ENCODE measurements around the gene DNAJB14. TPM values are rescaled to one million over a fixed set of nuclear protein-coding genes. Genes with fewer than 3 reads are reported as not detected.
A peak's percentile ranks its signal among the peaks of the same experiment; 100 is the strongest.

The DNAJB14 gene
- total RNA-seq, 1 experiment from 2014 or later = 41.5 TPM

DNA sequence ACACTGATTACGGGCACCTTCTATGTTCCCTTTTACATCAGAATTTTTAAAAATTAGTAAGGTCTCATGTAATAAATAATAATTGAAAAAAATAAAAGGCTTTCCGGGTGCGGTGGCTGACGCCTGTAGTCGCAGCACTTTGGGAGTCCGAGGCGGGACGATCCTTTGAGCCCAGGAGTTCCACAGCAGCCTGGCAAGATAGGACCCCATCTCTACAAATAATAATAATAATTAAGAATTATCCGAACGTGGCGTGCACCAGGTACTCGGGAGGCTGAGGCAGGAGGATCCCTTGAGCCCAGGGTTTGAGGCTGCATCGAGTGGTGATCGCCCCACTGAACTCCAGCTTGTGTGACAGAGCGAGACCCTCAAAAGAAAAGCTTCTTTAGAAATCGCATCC is 51.4 kb downstream of the DNAJB14 start:
- no peak for DNase-seq (ENCODE audit: low read depth, low spot score)
- CTCF ChIA-PET = no interaction called here
- no peaks in the 10 kb centered on the region for H3K9me3 ChIP-seq (ENCODE audit: control insufficient read depth, insufficient read depth, low read depth, low read length)
- no peaks in the 10 kb centered on the region; the same call in 1 of the 2 replicates for H3K36me3 ChIP-seq (ENCODE audit: control insufficient read depth, insufficient read depth, low read length)
- POLR2A ChIA-PET = no interaction called here
- in situ Hi-C loops (cut with HindIII; ENCODE audit: low pct_unique_long_range_greater_than_20kb, low sequenced_read_pairs) = no loop called here
- TF ChIP-seq, protein P1, sequence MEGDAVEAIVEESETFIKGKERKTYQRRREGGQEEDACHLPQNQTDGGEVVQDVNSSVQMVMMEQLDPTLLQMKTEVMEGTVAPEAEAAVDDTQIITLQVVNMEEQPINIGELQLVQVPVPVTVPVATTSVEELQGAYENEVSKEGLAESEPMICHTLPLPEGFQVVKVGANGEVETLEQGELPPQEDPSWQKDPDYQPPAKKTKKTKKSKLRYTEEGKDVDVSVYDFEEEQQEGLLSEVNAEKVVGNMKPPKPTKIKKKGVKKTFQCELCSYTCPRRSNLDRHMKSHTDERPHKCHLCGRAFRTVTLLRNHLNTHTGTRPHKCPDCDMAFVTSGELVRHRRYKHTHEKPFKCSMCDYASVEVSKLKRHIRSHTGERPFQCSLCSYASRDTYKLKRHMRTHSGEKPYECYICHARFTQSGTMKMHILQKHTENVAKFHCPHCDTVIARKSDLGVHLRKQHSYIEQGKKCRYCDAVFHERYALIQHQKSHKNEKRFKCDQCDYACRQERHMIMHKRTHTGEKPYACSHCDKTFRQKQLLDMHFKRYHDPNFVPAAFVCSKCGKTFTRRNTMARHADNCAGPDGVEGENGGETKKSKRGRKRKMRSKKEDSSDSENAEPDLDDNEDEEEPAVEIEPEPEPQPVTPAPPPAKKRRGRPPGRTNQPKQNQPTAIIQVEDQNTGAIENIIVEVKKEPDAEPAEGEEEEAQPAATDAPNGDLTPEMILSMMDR (IDR thresholded peaks at IDR 0.05) = no peak
- TF ChIP-seq TCF7L2 (IDR thresholded peaks at IDR 0.05; ENCODE audit: low read depth, low read length) (no peak), SIN3A (IDR thresholded peaks at IDR 0.05; ENCODE audit: borderline replicate concordance, insufficient read depth, low read depth, low read length) (no peak), POLR2AphosphoS5 (IDR thresholded peaks at IDR 0.05; ENCODE audit: low read depth, low read length) (no peak)
- TF ChIP-seq, protein P2, sequence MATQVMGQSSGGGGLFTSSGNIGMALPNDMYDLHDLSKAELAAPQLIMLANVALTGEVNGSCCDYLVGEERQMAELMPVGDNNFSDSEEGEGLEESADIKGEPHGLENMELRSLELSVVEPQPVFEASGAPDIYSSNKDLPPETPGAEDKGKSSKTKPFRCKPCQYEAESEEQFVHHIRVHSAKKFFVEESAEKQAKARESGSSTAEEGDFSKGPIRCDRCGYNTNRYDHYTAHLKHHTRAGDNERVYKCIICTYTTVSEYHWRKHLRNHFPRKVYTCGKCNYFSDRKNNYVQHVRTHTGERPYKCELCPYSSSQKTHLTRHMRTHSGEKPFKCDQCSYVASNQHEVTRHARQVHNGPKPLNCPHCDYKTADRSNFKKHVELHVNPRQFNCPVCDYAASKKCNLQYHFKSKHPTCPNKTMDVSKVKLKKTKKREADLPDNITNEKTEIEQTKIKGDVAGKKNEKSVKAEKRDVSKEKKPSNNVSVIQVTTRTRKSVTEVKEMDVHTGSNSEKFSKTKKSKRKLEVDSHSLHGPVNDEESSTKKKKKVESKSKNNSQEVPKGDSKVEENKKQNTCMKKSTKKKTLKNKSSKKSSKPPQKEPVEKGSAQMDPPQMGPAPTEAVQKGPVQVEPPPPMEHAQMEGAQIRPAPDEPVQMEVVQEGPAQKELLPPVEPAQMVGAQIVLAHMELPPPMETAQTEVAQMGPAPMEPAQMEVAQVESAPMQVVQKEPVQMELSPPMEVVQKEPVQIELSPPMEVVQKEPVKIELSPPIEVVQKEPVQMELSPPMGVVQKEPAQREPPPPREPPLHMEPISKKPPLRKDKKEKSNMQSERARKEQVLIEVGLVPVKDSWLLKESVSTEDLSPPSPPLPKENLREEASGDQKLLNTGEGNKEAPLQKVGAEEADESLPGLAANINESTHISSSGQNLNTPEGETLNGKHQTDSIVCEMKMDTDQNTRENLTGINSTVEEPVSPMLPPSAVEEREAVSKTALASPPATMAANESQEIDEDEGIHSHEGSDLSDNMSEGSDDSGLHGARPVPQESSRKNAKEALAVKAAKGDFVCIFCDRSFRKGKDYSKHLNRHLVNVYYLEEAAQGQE (IDR thresholded peaks at IDR 0.05; ENCODE audit: insufficient read depth in 1 of 2, low read depth in 2 of 2, low read length in 1 of 2) = no peak
- no peaks in the 10 kb centered on the region for H3K27me3 ChIP-seq (ENCODE audit: control insufficient read depth, insufficient read depth, low read length)
- H3K27ac ChIP-seq (ENCODE audit: low read length) = peak overlapping the region; percentile 88
- ATAC-seq = no peak
- peak overlapping the region; percentile 57 to 91 for H3K4me3 ChIP-seq (ENCODE audit: low read depth in 2 of 2, low read length in 2 of 2)
- intact Hi-C loops (cut with micrococcal nuclease; ENCODE audit: unreplicated experiment) = loop anchor here (10.0 kb wide), 1 partner anchor 50 kb away; the partner anchor contains the start of gene DNAJB14
- no TSS peak for BruUV-seq (replicated peaks)
- H3K4me1 ChIP-seq (ENCODE audit: control insufficient read depth, insufficient read depth, low read length) = no peaks in the 10 kb centered on the region; the same call in 1 of the 2 replicates

DNA sequence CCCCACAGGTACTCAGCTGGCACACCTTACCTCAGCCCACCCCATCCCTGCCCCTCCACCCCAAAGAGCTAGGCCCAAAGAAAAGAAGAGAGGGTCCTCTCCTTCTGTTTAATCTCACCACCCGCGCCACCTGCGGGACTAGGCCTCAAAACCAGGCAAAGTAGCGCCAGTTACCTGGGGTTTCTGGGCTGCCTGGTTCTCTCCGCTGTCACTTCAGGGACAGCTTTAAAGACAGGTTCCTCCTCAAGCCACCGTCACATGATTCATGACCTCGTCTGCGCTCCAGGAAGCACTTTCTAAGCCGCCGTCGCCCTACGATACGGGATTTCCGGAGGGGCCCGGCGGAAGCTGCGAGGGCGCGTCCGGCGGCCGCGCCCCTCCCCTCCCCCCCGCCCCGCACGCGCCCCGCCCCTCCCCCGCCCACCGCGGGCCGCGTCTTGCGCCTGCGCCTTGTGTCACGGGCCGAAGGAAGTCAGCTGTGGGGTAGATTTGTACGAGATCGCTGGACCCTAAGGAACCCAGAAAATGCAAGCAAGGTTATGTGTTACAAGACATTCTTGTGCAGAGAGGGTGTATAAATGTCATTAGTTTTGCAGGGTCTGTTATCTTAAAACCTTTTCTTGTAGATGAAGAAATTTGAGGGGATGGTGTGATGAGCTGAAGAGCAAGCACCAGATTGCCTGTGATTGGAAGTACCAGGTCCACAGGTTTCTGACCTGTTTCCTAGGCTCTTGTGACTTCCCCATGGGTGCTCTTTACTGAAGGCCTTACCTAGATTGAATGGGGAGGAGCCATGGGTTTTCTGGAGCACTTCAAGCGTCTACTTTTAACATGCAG is 52.0 kb downstream of the DNAJB14 start, which contains the start of gene LAMTOR3:
TSS of gene LAMTOR3 (minus strand) at position 267 of the 837 bp plus-strand sequence. CDS start 464 bp downstream, outside the sequence.
- in situ Hi-C loops (cut with HindIII; ENCODE audit: low pct_unique_long_range_greater_than_20kb, low sequenced_read_pairs) (no loop called here), intact Hi-C loops (cut with micrococcal nuclease; ENCODE audit: unreplicated experiment) (loop anchor here (10.0 kb wide), 1 partner anchor 50 kb away; the partner anchor contains the start of gene DNAJB14)
- BruUV-seq (replicated peaks) = no TSS peak
- H3K4me1 ChIP-seq (ENCODE audit: control insufficient read depth, insufficient read depth, low read length) = no peaks in the 10 kb centered on the region; the same call in 1 of the 2 replicates
- ATAC-seq (peak; percentile 100), DNase-seq (ENCODE audit: low read depth, low spot score) (peak; percentile 36)
- H3K9me3 ChIP-seq (ENCODE audit: control insufficient read depth, insufficient read depth, low read depth, low read length) = no peaks in the 10 kb centered on the region
- H3K4me3 ChIP-seq (ENCODE audit: low read depth in 2 of 2, low read length in 2 of 2) = peak within 1 kb of the TSS; percentile 78 to 91
- TF ChIP-seq, protein P1 (IDR thresholded peaks at IDR 0.05) = no peak
- TF ChIP-seq SIN3A (IDR thresholded peaks at IDR 0.05; ENCODE audit: borderline replicate concordance, insufficient read depth, low read depth, low read length) (peak; percentile 93; the same call in 1 of the 2 replicates), POLR2AphosphoS5 (IDR thresholded peaks at IDR 0.05; ENCODE audit: low read depth, low read length) (peak; percentile 57; the same call in 1 of the 2 replicates)
- H3K36me3 ChIP-seq (ENCODE audit: control insufficient read depth, insufficient read depth, low read length) = no peaks in the 10 kb centered on the region
- POLR2A ChIA-PET = no interaction called here
- H3K27me3 ChIP-seq (ENCODE audit: control insufficient read depth, insufficient read depth, low read length) = no peaks in the 10 kb centered on the region
- CTCF ChIA-PET = no interaction called here
- peak within 1 kb of the TSS; percentile 88 for H3K27ac ChIP-seq (ENCODE audit: low read length)

Data from Panc1 (cell line).